Uterus (tissue), 2 donors: ENCODE measurements around the gene FAM168B.

ENCODE experiments used
- CTCF ChIP-seq, 4 experiments: fragments of 200-600 bp in 2 of 4; fragments of 450-650 bp in 2 of 4; sonication (generic) in 2 of 4; IDR thresholded peaks; one replicate each; pipeline ENCODE4 v1.5.1; 2016 to 2019; ENCODE audit warnings: antibody characterized with exemption in 4 of 4, mild to moderate bottlenecking in 2 of 4, moderate library complexity in 1 of 4
- POLR2A ChIP-seq, 2 donors: fragments of 450-650 bp; IDR thresholded peaks; one replicate each; pipeline ENCODE4 v1.6.1; 2016; ENCODE audit warnings: antibody characterized with exemption in 2 of 2, mild to moderate bottlenecking in 1 of 2, moderate library complexity in 1 of 2

- TF ChIP-seq CTCF (IDR thresholded peaks at IDR 0.05) (no peak), POLR2A (IDR thresholded peaks at IDR 0.05) (no peak)
Observed at GRCh38 chr2:131004446-131005209, 88.6 kb downstream of the FAM168B start.
